Sigmoid colon (tissue), 7 donors: ENCODE data around the gene HERPUD2. TPM values are rescaled to one million over a fixed set of nuclear protein-coding genes. Genes with fewer than 3 reads are reported as not detected.
"Not testable (repeated sequence)": the region's sequence is repeated elsewhere in the genome, so short reads cannot be mapped to it uniquely, and the experiment has no call there.

Experiments
- DNase-seq: peaks from one replicate; pipeline ENCODE4 v3.0.0-alpha.2; 2019
- H3K27ac ChIP-seq, 4 donors: fragments of 200-600 bp; sonication (generic); one replicate each; pipeline ENCODE4 v1.5.1; 2016 to 2019; ENCODE audit warnings: mild to moderate bottlenecking in 1 of 4
- H3K27me3 ChIP-seq, 3 donors: fragments of 200-600 bp; sonication (generic); one replicate each; pipeline ENCODE4 v1.5.1; 2019; ENCODE audit warnings: mild to moderate bottlenecking in 1 of 3
- H3K36me3 ChIP-seq, 4 donors: fragments of 200-600 bp; sonication (generic); one replicate each; pipeline ENCODE4 v1.5.1; 2016 to 2019
- H3K4me1 ChIP-seq, 4 donors: fragments of 200-600 bp; sonication (generic); one replicate each; pipeline ENCODE4 v1.5.1; 2017 to 2019
- H3K4me3 ChIP-seq, 4 donors: fragments of 200-600 bp; sonication (generic); one replicate each; pipeline ENCODE4 v1.5.1; 2017 to 2019; ENCODE audit warnings: mild to moderate bottlenecking in 2 of 4, moderate library complexity in 1 of 4
- H3K9me3 ChIP-seq, 4 donors: fragments of 200-600 bp in 3 of 4; sonication (generic) in 3 of 4; one replicate each; pipeline versions ENCODE4 v1.5.1 to v1.6.1; 2013 to 2019
- CTCF ChIP-seq, 4 experiments: fragments of 450-650 bp in 3 of 4; fragments of 200-600 bp in 1 of 4; IDR thresholded peaks; one replicate each; pipeline ENCODE4 v1.5.1; 2016 to 2019; ENCODE audit warnings: antibody characterized with exemption in 4 of 4, mild to moderate bottlenecking in 3 of 4, moderate library complexity in 2 of 4
- EP300 ChIP-seq, 4 donors: sonication (generic); formaldehyde crosslinking; IDR thresholded peaks; one replicate each; pipeline ENCODE4 v1.6.1; 2017; ENCODE audit warnings: antibody characterized with exemption in 4 of 4
- POLR2A ChIP-seq, 2 donors: fragments of 450-650 bp; IDR thresholded peaks; one replicate each; pipeline ENCODE4 v1.6.1; 2016; ENCODE audit warnings: antibody characterized with exemption in 2 of 2, mild to moderate bottlenecking in 2 of 2, moderate library complexity in 2 of 2
- POLR2AphosphoS5 ChIP-seq, 4 donors: sonication (generic); formaldehyde crosslinking; IDR thresholded peaks; one replicate each; pipeline ENCODE4 v1.6.1; 2017; ENCODE audit warnings: antibody characterized with exemption in 4 of 4
- WGBS, 2 donors: extraction: QIAGEN DNeasy Blood & Tissue Kit; methylation state at CpG; one replicate each; pipeline ENCODE4 v1.1.7; 2013; 5-methylcytosine and 5-hydroxymethylcytosine counted together
- intact Hi-C: fragments of 100-400 bp; cut with DNase I; formaldehyde crosslinking; loops from one replicate; pipeline ENCODE4 v1.15.1; 2023
- polyA plus RNA-seq, 3 donors: library from polyadenylated mRNA; stranded (reverse); fragments of 200-250 nt; gene quantifications; one replicate each; pipeline ENCODE4 v1.2.3, GENCODE V29; 2013
- total RNA-seq, 4 donors: library from RNA; depleted of rRNA; stranded (reverse); fragments of >200 nt; gene quantifications; one replicate each; pipeline ENCODE4 v1.1.0, GENCODE V29; 2016
- donor health status: healthy with polysubstance abuse.
- donor health status: Bipolar disorder and iron deficiency.
- donor health status: healthy.

HERPUD2 gene
- total and polyA plus RNA-seq, 7 donors = 8.8 to 40.7 (median 21.7) TPM

- Histone ChIP-seq H3K27ac (no peak overlapping the region), H3K4me1 (peaks cover 0 to 33% (median 19%) of the 10 kb centered on the region in 4 donors), H3K27me3 (no peaks in the 10 kb centered on the region), H3K36me3 (peaks cover 0 to 3% (median under 1%) of the 10 kb centered on the region in 4 donors), H3K9me3 (no peaks in the 10 kb centered on the region), H3K4me3 (no peak overlapping the region)
- no peak for TF ChIP-seq EP300 (IDR thresholded peaks at IDR 0.05)
- TF ChIP-seq POLR2AphosphoS5 (IDR thresholded peaks at IDR 0.05) = no peak
- no peak for TF ChIP-seq POLR2A (IDR thresholded peaks at IDR 0.05)
- no peak for TF ChIP-seq CTCF (IDR thresholded peaks at IDR 0.05)
- intact Hi-C loops = no loop called here
- 78 to 93% methylated on average over 2 of the region's 2 CpGs for WGBS, 2 donors
- no peak for DNase-seq
These were observed 14.4 kb downstream of the HERPUD2 start for GRCh38 chr7:35680403-35681013.

DNA sequence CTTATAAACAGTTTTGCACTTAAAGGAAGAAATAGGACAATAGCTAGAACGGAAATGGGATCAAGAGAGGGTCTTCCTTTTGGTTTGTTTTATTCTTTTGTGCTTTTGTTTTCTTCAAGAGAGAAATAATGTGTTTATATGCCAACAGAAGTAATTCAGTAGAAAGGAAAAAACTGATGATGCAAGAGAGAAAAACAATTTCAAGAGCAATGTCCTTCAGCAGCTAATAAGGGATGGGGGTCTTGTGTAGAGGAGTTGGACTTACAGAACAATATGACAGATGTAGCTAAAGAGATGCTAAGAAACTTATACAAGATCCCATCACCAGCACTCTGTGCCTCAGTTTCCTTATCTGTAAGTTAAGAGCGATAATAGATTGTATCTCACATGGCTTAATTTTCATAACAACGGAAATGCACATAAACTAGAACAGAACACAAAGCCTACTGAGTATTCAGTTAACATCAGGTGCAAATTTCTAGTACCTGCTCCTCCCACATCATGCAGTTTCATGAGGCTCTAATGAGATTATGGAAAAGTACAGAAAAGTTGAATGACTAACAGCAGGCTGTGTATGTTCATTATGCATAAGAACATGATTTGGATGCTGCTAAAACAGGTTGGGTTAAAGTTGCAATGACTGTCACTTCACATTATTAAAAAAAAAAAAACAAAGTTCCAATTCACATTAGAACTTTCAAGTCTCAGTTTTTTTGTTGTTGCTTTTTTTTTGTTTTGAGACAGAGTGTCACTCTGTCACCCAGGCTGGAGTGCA lies 17.2 kb downstream of the HERPUD2 start:
- no peak overlapping the region for H3K27ac ChIP-seq
- WGBS, 2 donors = 93 to 94% methylated on average over 3 of the region's 3 CpGs

DNA sequence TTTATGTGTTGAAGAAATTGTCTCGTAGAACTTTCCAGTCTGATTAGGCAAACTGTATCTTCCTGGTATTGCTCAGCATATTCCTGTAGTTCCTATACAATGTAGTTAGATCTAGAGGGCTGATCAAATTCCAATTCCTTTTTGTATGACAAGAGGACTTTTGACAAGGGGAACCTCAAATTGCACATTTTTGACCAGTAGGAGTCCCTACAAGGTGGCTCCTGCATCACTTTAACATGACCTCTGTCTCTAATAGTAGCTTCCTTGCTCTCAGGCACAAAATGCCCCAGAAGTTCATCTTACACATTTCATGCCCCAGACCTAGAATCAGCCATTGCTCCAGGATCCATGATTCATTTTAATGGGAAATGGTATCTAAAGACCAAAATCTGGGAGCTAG lies 18.7 kb downstream of the HERPUD2 start:
- no peak for DNase-seq
- TF ChIP-seq POLR2AphosphoS5 (IDR thresholded peaks at IDR 0.05) (no peak), CTCF (IDR thresholded peaks at IDR 0.05) (no peak), POLR2A (IDR thresholded peaks at IDR 0.05) (no peak), EP300 (IDR thresholded peaks at IDR 0.05) (no peak)

More for the DNA sequence above, 17.2 kb downstream of the HERPUD2 start:
- H3K4me1 ChIP-seq = peaks cover 0 to 33% (median 19%) of the 10 kb centered on the region in 4 donors
- H3K4me3 ChIP-seq = no peak overlapping the region
- H3K36me3 ChIP-seq = no peaks in the 10 kb centered on the region
- H3K9me3 ChIP-seq = no peaks in the 10 kb centered on the region
- intact Hi-C loops = no loop called here
- DNase-seq = no peak
- TF ChIP-seq EP300 (IDR thresholded peaks at IDR 0.05) (no peak), CTCF (IDR thresholded peaks at IDR 0.05) (no peak), POLR2AphosphoS5 (IDR thresholded peaks at IDR 0.05) (no peak), POLR2A (IDR thresholded peaks at IDR 0.05) (no peak)
- no peaks in the 10 kb centered on the region for H3K27me3 ChIP-seq

GRCh38 chr7:35670856-35671569 lies 23.9 kb downstream of the HERPUD2 start:
- Histone ChIP-seq H3K36me3 (peaks cover 5 to 16% (median 9%) of the 10 kb centered on the region in 4 donors), H3K4me1 (peaks cover 0 to 28% (median 3%) of the 10 kb centered on the region in 4 donors), H3K27ac (no peak overlapping the region), H3K9me3 (no peaks in the 10 kb centered on the region), H3K4me3 (no peak overlapping the region), H3K27me3 (no peaks in the 10 kb centered on the region)
- intact Hi-C loops = no loop called here
- DNase-seq = no peak
- 87 to 90% methylated on average over 3 of the region's 3 CpGs for WGBS, 2 donors
- TF ChIP-seq POLR2AphosphoS5 (IDR thresholded peaks at IDR 0.05) (no peak), EP300 (IDR thresholded peaks at IDR 0.05) (no peak), CTCF (IDR thresholded peaks at IDR 0.05) (no peak), POLR2A (IDR thresholded peaks at IDR 0.05) (no peak)

More for the DNA sequence above, 18.7 kb downstream of the HERPUD2 start:
- intact Hi-C loops = no loop called here
- H3K27me3 ChIP-seq = no peaks in the 10 kb centered on the region
- no peaks in the 10 kb centered on the region for H3K36me3 ChIP-seq
- WGBS, 2 donors = 84 to 90% methylated on average over 1 of the region's 1 CpG
- H3K4me1 ChIP-seq = peaks cover 0 to 42% (median 18%) of the 10 kb centered on the region in 4 donors
- H3K4me3 ChIP-seq = no peak overlapping the region
- H3K9me3 ChIP-seq = no peaks in the 10 kb centered on the region
- H3K27ac ChIP-seq = no peak overlapping the region

- H3K36me3 ChIP-seq = peaks cover 3 to 16% (median 9%) of the 10 kb centered on the region in 4 donors
These were observed 34.5 kb downstream of the HERPUD2 start for GRCh38 chr7:35660411-35660810.

More at GRCh38 chr7:35660411-35660810, 34.5 kb downstream of the HERPUD2 start:
- H3K4me3 ChIP-seq, H3K9me3 ChIP-seq, H3K27ac ChIP-seq, intact Hi-C loops, H3K27me3 ChIP-seq, DNase-seq, H3K4me1 ChIP-seq: not testable (repeated sequence)
- WGBS, 2 donors = 94 to 95% methylated on average over 4 of the region's 4 CpGs
